Smooth muscle cell (in vitro differentiated cells): ENCODE measurements around the gene DND1. TPM values are rescaled to one million over a fixed set of nuclear protein-coding genes. Genes with fewer than 3 reads are reported as not detected.

Experiments
- DNase-seq: peaks from one replicate; lab custom pipeline; 2025; ENCODE audit not compliant: unreplicated experiment; lab: John Stamatoyannopoulos, UW
- H2AFZ ChIP-seq: fragments of 200-600 bp; sonication (generic); 2 replicates; pipeline ENCODE4 v1.6.0; 2016; ENCODE audit warnings: antibody characterized with exemption, low read depth, mild to moderate bottlenecking
- H3F3A ChIP-seq: fragments of 200-600 bp; sonication (generic); 2 replicates; pipeline ENCODE4 v1.6.0; 2017; ENCODE audit warnings: antibody characterized with exemption, low read depth
- H3K27ac ChIP-seq: fragments of 200-600 bp; sonication (generic); 2 replicates; pipeline ENCODE4 v1.5.1; 2016; ENCODE audit warnings: low read depth, mild to moderate bottlenecking
- H3K27me3 ChIP-seq: fragments of 200-600 bp; sonication (generic); 2 replicates; pipeline ENCODE4 v1.6.1; 2016; ENCODE audit warnings: low read depth, mild to moderate bottlenecking
- H3K36me3 ChIP-seq: fragments of 200-600 bp; sonication (generic); 2 replicates; pipeline ENCODE4 v1.5.1; 2016; ENCODE audit warnings: low read depth
- H3K4me1 ChIP-seq: fragments of 200-600 bp; sonication (generic); 2 replicates; pipeline ENCODE4 v1.5.1; 2016; ENCODE audit warnings: low read depth
- H3K4me2 ChIP-seq: fragments of 200-600 bp; sonication (generic); 2 replicates; pipeline ENCODE4 v1.6.0; 2016; ENCODE audit warnings: mild to moderate bottlenecking
- H3K4me3 ChIP-seq: fragments of 200-600 bp; sonication (generic); 2 replicates; pipeline ENCODE4 v1.5.1; 2016; ENCODE audit warnings: mild to moderate bottlenecking
- H3K79me2 ChIP-seq: fragments of 200-600 bp; sonication (generic); 2 replicates; pipeline ENCODE4 v1.6.0; 2016; ENCODE audit warnings: low read depth, mild to moderate bottlenecking
- H3K9ac ChIP-seq: fragments of 200-600 bp; sonication (generic); 2 replicates; pipeline ENCODE4 v1.6.0; 2016; ENCODE audit warnings: low read depth
- H3K9me3 ChIP-seq: fragments of 200-600 bp; sonication (generic); replicated peaks from 2 replicates; pipeline ENCODE4 v1.5.1; 2016; ENCODE audit warnings: low read depth
- H4K20me1 ChIP-seq: fragments of 200-600 bp; sonication (generic); 2 replicates; pipeline ENCODE4 v1.6.0; 2016; ENCODE audit warnings: low read depth
- WGBS: methylation state at CpG from one replicate; pipeline ENCODE4 v1.1.7; 2016; ENCODE audit warnings: low lambda C conversion rate; 5-methylcytosine and 5-hydroxymethylcytosine counted together
- polyA plus RNA-seq: library from polyadenylated mRNA; unstranded; fragments of >200 nt; fragmentation: Nextera tagmentation; extraction: Ambion mirVana; gene quantifications from 2 replicates; pipeline ENCODE4 v1.2.1, GENCODE V29; 2016
- total RNA-seq: library from RNA; depleted of rRNA; stranded (reverse); fragments of >200 nt; gene quantifications from 2 replicates; pipeline ENCODE4 v1.2.3, GENCODE V29; 2014
- TF ChIP-seq, protein P1 (sequence below): fragments of 200-600 bp; sonication (generic); IDR thresholded peaks from 2 replicates; pipeline ENCODE4 v1.5.1; 2017; ENCODE audit warnings: borderline replicate concordance, mild to moderate bottlenecking, antibody characterized with exemption; ENCODE audit not compliant: insufficient read depth, poor library complexity, severe bottlenecking

The DND1 gene
- total and polyA plus RNA-seq, 2 experiments from 2014 or later = 0.64 to 2.2 TPM

DNA sequence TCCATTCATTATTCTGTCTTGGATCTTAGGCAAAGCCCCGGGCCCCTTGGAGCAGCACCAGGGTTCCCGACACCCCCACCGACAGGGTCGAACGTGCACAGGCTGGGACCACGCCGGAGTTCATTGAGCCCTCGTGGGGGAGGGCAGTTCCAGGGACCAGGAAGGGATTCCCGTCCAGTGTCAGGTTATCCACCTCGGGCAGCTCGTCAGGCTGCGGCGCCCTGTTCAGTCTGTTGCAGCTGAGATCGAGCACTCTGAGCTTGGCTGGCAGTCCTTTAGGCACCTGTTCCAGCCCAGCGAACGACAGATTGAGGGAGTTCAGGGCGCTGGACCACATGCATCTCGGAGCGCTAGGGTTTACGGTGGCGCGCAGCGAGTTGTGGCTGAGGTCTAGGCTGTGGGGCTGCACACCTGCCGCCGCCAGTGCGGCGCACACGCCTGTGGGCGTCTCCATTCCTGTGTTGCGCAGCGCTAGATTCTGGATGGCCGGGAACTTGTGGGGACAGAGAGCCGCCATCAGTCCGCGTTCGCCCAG lies 41.5 kb downstream of the DND1 start:
- no peak overlapping the region for H3K9ac ChIP-seq
- 95% methylated on average over 36 of the region's 36 CpGs for WGBS
- no peak for DNase-seq
- no peaks in the 10 kb centered on the region for H3K79me2 ChIP-seq
- no peak overlapping the region for H3K27ac ChIP-seq
- no peak overlapping the region for H2AFZ ChIP-seq
- H3K36me3 ChIP-seq = no peaks in the 10 kb centered on the region
- no peaks in the 10 kb centered on the region for H3K4me1 ChIP-seq
- TF ChIP-seq, protein P1, sequence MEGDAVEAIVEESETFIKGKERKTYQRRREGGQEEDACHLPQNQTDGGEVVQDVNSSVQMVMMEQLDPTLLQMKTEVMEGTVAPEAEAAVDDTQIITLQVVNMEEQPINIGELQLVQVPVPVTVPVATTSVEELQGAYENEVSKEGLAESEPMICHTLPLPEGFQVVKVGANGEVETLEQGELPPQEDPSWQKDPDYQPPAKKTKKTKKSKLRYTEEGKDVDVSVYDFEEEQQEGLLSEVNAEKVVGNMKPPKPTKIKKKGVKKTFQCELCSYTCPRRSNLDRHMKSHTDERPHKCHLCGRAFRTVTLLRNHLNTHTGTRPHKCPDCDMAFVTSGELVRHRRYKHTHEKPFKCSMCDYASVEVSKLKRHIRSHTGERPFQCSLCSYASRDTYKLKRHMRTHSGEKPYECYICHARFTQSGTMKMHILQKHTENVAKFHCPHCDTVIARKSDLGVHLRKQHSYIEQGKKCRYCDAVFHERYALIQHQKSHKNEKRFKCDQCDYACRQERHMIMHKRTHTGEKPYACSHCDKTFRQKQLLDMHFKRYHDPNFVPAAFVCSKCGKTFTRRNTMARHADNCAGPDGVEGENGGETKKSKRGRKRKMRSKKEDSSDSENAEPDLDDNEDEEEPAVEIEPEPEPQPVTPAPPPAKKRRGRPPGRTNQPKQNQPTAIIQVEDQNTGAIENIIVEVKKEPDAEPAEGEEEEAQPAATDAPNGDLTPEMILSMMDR = no peak
- H3K9me3 ChIP-seq = peaks cover 14% of the 10 kb centered on the region
- H3F3A ChIP-seq = no peaks in the 10 kb centered on the region
- no peak overlapping the region for H3K4me2 ChIP-seq
- H4K20me1 ChIP-seq = no peaks in the 10 kb centered on the region
- H3K4me3 ChIP-seq = no peak overlapping the region
- H3K27me3 ChIP-seq = no peaks in the 10 kb centered on the region

DNA sequence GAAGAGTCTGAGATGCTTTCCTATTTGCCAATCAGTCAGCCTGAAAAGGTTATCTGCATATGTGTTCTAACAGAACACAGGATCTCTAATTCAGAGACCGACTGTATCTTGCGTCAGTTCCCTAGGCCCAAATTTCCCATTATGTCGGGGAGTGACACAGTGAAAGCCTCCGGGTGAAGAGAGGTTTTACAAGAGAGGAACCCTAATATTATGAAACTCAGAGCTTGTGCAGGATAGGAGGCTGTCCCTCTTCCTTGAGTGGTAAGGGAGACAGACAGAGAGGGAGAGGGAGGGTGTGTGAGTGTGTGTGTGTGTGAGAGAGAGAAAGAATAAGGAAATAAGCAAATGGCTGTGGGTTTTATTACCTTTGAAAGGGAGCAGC lies 42.3 kb downstream of the DND1 start:
- Histone ChIP-seq H3K27ac (no peak overlapping the region), H3K4me2 (no peak overlapping the region), H3K36me3 (no peaks in the 10 kb centered on the region), H3K4me3 (no peak overlapping the region), H3K9me3 (peaks cover 14% of the 10 kb centered on the region), H3K4me1 (no peaks in the 10 kb centered on the region), H2AFZ (no peak overlapping the region), H3K79me2 (no peaks in the 10 kb centered on the region), H3K9ac (no peak overlapping the region), H3F3A (no peaks in the 10 kb centered on the region), H3K27me3 (no peaks in the 10 kb centered on the region), H4K20me1 (no peaks in the 10 kb centered on the region)
- 91% methylated on average over 4 of the region's 4 CpGs for WGBS
- no peak for DNase-seq
- TF ChIP-seq, protein P1 = no peak

DNA sequence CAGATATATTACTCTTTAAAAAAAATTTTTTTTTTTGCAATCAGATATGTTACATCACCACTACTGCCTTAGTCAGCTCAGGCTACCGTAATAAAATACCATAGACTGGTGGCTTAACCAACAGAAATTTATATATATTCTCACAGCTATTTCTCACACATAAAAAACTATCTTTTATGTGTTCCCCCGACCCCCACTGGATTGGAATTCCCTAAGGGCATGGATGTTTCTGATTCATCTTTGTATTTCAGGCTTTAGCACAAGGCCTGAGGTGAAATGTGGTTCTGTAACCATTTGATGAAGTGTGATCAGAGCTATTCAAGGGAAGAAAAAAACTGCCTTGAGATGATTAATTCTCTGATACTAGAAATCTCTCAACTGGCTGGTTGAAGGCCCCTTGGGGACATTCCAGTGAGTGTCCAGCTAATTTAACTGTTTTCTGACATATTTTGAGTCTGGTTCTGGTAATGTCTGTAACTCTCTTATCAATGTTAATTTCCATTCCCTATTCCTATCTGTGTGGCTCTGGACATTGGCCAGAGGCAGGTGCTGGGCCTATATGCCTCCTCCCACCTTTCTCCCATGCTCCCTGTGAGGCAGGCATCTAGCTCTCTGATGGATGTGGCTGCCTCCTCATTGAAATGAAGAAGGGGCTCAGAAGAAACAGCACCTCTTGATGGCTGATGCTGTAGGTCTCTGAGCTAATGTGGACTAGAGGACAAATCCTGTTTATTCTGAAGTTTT lies 42.9 kb downstream of the DND1 start:
- Histone ChIP-seq H3K4me1 (no peaks in the 10 kb centered on the region), H3K27me3 (no peaks in the 10 kb centered on the region), H3F3A (no peaks in the 10 kb centered on the region), H3K9ac (no peak overlapping the region), H3K4me3 (no peak overlapping the region), H4K20me1 (no peaks in the 10 kb centered on the region), H3K27ac (no peak overlapping the region), H2AFZ (no peak overlapping the region), H3K9me3 (peaks cover 14% of the 10 kb centered on the region), H3K4me2 (no peak overlapping the region), H3K79me2 (no peaks in the 10 kb centered on the region), H3K36me3 (no peaks in the 10 kb centered on the region)
- TF ChIP-seq, protein P1 = no peak
- no peak for DNase-seq
- 76% methylated on average over 2 of the region's 2 CpGs for WGBS

DNA sequence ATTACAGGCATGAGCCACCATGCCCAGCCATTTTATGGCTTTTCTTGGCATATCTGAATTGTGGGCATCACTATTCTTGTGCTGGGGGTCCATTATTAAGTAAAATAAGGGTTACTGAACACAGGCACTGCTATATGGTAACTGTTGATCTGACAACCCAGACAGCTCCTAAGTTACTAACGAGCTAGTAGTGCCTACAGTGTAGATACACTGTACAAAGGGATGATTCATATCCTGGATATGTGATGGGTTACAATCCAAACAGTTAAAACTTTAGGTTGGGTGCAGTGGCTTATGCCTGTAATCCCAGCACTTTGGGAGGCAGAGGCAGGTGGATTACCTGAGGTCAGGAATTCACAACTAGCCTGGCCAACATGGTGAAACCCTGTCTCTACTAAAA lies 44.7 kb downstream of the DND1 start:
- Histone ChIP-seq H3K4me1 (no peaks in the 10 kb centered on the region), H3K27ac (no peak overlapping the region), H4K20me1 (no peaks in the 10 kb centered on the region), H3K4me2 (no peak overlapping the region), H3K79me2 (no peaks in the 10 kb centered on the region), H3K9ac (no peak overlapping the region), H3K36me3 (no peaks in the 10 kb centered on the region), H3K27me3 (no peaks in the 10 kb centered on the region), H2AFZ (no peak overlapping the region), H3F3A (no peaks in the 10 kb centered on the region), H3K4me3 (no peak overlapping the region), H3K9me3 (peaks cover 14% of the 10 kb centered on the region)
- WGBS = 61% methylated on average over 1 of the region's 1 CpG
- DNase-seq = no peak
- TF ChIP-seq, protein P1 = no peak
